PC-9 (cell line): ENCODE results near the gene LTB.

Experiments
- EZH2 ChIP-seq: fragments of 200-600 bp; sonication (generic); IDR thresholded peaks from 2 replicates; pipeline ENCODE4 v1.8.0; 2017; ENCODE audit warnings: antibody characterized with exemption, low read depth
- TF ChIP-seq, protein P1 (sequence below): fragments of 200-600 bp; sonication (generic); conservative IDR thresholded peaks from 2 replicates; pipeline ENCODE4 v1.6.1; 2017; ENCODE audit warnings: mixed run types, antibody characterized with exemption, mild to moderate bottlenecking, moderate library complexity

DNA sequence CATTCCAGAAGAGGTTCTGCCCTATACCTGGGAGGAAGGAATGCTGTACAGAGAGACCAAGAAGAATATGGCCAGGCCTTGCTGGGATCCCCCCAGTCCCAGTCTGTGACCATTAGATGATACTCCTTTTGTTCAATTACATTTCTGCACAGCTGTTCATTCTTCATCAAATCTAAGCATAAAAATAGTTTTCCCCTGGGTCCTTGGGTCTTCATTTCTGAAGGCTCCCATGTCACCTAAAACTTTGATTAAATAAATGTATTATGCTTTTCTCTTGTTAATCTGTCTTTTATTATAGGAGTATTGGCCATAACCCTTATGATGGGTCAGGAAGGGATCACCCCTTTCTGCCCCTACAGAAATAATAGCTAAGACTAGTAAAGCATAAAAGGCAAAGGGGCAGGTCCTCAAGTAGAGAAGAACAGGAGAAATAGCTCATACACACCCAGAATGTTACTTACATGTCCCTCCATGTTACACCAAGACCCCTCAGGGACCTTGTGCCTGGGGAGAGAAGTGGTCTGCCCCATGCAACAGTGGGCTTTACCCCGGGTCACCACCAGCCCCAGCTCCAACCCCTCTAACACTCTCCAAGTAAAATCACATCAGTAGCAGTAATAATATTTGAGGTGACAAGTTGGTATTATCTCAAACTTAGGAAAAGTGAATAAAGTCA is 12.2 kb downstream of the LTB start:
- TF ChIP-seq, protein P1, sequence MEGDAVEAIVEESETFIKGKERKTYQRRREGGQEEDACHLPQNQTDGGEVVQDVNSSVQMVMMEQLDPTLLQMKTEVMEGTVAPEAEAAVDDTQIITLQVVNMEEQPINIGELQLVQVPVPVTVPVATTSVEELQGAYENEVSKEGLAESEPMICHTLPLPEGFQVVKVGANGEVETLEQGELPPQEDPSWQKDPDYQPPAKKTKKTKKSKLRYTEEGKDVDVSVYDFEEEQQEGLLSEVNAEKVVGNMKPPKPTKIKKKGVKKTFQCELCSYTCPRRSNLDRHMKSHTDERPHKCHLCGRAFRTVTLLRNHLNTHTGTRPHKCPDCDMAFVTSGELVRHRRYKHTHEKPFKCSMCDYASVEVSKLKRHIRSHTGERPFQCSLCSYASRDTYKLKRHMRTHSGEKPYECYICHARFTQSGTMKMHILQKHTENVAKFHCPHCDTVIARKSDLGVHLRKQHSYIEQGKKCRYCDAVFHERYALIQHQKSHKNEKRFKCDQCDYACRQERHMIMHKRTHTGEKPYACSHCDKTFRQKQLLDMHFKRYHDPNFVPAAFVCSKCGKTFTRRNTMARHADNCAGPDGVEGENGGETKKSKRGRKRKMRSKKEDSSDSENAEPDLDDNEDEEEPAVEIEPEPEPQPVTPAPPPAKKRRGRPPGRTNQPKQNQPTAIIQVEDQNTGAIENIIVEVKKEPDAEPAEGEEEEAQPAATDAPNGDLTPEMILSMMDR, result no peak
- no peak for TF ChIP-seq EZH2
